Measurements from ENCODE around the gene FBXL5. TPM values are rescaled to one million over a fixed set of nuclear protein-coding genes. Genes with fewer than 3 reads are reported as not detected.

FBXL5 gene
- total and polyA plus RNA-seq, 2 donors (not counting 3 experiments of a cell fraction or from before 2014, with no cell fraction given), result 42.2 to 60.2 TPM

- H3K36me3 ChIP-seq (ENCODE audit: control insufficient read depth in 2 of 2, extremely low read depth in 1 of 2, insufficient read depth in 2 of 2, low read length in 2 of 2), result no peaks in the 10 kb centered on the region
- FAIRE-seq (no peak), DNase-seq (ENCODE audit: low read depth, low spot score) (no peak)
- no peaks in the 10 kb centered on the region for H3K79me2 ChIP-seq (ENCODE audit: control insufficient read depth, insufficient read depth, low read length)
- H2AFZ ChIP-seq (ENCODE audit: low read depth, low read length), result no peak overlapping the region
- H3K4me3 ChIP-seq (replicated peaks in 1 of 3; ENCODE audit: insufficient read depth in 1 of 3, low read depth in 1 of 3, low read length in 3 of 3), result no peak overlapping the region
- TF ChIP-seq GATA2 (IDR thresholded peaks at IDR 0.05; ENCODE audit: insufficient read depth, insufficient read length, low read depth, low read length) (no peak), MAX (IDR thresholded peaks at IDR 0.05; ENCODE audit: insufficient read depth, insufficient read length) (no peak), POLR2A (IDR thresholded peaks at IDR 0.05; ENCODE audit: low read depth, low read length) (no peak), JUN (IDR thresholded peaks at IDR 0.05; ENCODE audit: borderline replicate concordance, insufficient read depth, insufficient read length, low read depth) (no peak), EZH2 (IDR thresholded peaks at IDR 0.05; ENCODE audit: borderline replicate concordance, low read depth, low read length, severe bottlenecking) (no peak), CTCF (IDR thresholded peaks at IDR 0.05; ENCODE audit: extremely low read depth in 1 of 2, insufficient read depth in 1 of 2, low read depth in 1 of 2, low read length in 2 of 2) (no peak), FOS (IDR thresholded peaks at IDR 0.05; ENCODE audit: borderline replicate concordance, insufficient read depth, low read length) (no peak), MYC (IDR thresholded peaks at IDR 0.05; ENCODE audit: low read depth, low read length) (no peak), POLR2AphosphoS5 (IDR thresholded peaks at IDR 0.05; ENCODE audit: insufficient read depth, low read depth, low read length) (no peak)
- dilution Hi-C loops (cut with MboI; ENCODE audit: extremely low pct_ligation_motif_present, low sequenced_read_pairs) (no loop called here), intact Hi-C loops (cut with micrococcal nuclease) (no loop called here)
- ChIA-PET POLR2A (interaction anchor here (0.7 kb wide), 1 partner anchor 9 kb away, joined by 7 read pairs; no protein-coding TSS in a partner anchor), CTCF (interaction anchor here (1.6 kb wide), 1 partner anchor 14 kb away, joined by 4 read pairs; no protein-coding TSS in a partner anchor)
- peaks cover 35% of the 10 kb centered on the region for H3K4me1 ChIP-seq (ENCODE audit: control insufficient read depth, extremely low read depth, insufficient read depth, low read length)
- no peak overlapping the region for H3K9ac ChIP-seq (replicated peaks; ENCODE audit: extremely low read depth, insufficient read depth, low read length)
- H3K4me2 ChIP-seq (ENCODE audit: insufficient read depth, low read length), result no peak overlapping the region
- H4K20me1 ChIP-seq (replicated peaks; ENCODE audit: control insufficient read depth, extremely low read depth, insufficient read depth, low read length), result no peaks in the 10 kb centered on the region
- H3K27ac ChIP-seq (ENCODE audit: insufficient read depth, low read depth, low read length), result no peak overlapping the region
- no TSS peak for BruUV-seq (replicated peaks)
- H3K9me1 ChIP-seq (replicated peaks; ENCODE audit: control insufficient read depth, extremely low read depth, insufficient read depth, low read length), result no peaks in the 10 kb centered on the region
- H3K27me3 ChIP-seq (ENCODE audit: control insufficient read depth in 2 of 2, insufficient read depth in 2 of 2, low read length in 2 of 2), result no peaks in the 10 kb centered on the region
- H3K9me3 ChIP-seq (replicated peaks; ENCODE audit: control insufficient read depth, insufficient read depth, low read length), result no peaks in the 10 kb centered on the region
These were observed 39.3 kb upstream of the FBXL5 start for GRCh38 chr4:15694431-15694830.
